Measurements from ENCODE around the gene BRINP3. TPM values are rescaled to one million over a fixed set of nuclear protein-coding genes. Genes with fewer than 3 reads are reported as not detected.
"Not testable (repeated sequence)": the region's sequence is repeated elsewhere in the genome, so short reads cannot be mapped to it uniquely, and the experiment has no call there.

BRINP3 gene
- total RNA-seq, 1 experiment from 2014 or later, result not detected

DNA sequence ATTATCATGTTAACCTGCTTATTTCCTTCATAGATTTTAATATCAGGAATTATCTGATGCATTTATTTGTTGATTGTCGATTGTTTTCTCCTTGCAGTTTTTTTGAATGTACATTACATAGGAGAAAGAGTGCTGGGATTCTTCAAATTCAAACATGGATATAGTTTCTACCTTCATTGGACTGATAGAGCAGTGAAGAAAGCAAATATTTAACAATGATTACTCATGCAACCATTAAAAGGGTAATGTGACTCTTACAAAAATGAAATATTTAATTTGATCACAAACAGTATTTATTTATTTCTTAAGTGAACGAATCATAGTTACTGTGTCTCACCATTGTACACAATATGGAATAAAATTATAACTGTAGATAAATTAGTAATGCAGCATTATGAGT, 350.9 kb downstream of the BRINP3 start:
- no TSS peak for BruUV-seq (replicated peaks)
- DNase-seq (ENCODE audit: low spot score), result no peak
- POLR2A ChIA-PET (ENCODE audit: low non-redundant PET), result no interaction called here
- Histone ChIP-seq H3K9me3 (ENCODE audit: low read depth, low read length, poor library complexity, severe bottlenecking) (no peaks in the 10 kb centered on the region), H3K4me1 (ENCODE audit: insufficient read depth, low read length, poor library complexity, severe bottlenecking) (no peaks in the 10 kb centered on the region), H3K36me3 (ENCODE audit: insufficient read depth, low read length, poor library complexity, severe bottlenecking) (no peaks in the 10 kb centered on the region), H3K27me3 (replicated peaks; ENCODE audit: insufficient read depth, low read depth, low read length, poor library complexity) (no peaks in the 10 kb centered on the region), H3K27ac (ENCODE audit: low read depth, low read length, poor library complexity, severe bottlenecking) (no peak overlapping the region), H3K4me3 (ENCODE audit: low read depth, low read length, poor library complexity, severe bottlenecking) (no peak overlapping the region)
- intact Hi-C loops (cut with micrococcal nuclease; ENCODE audit: unreplicated experiment), result no loop called here
- CTCF ChIA-PET, result no interaction called here
- no peak for TF ChIP-seq EZH2 (IDR thresholded peaks at IDR 0.05; ENCODE audit: borderline replicate concordance, low read depth, low read length, poor library complexity, severe bottlenecking)
- TF ChIP-seq CTCF (conservative IDR thresholded peaks at IDR 0.05; ENCODE audit: low read depth, low read length), result no peak

- H3K27ac ChIP-seq (ENCODE audit: low read depth, low read length, poor library complexity, severe bottlenecking), result no peak overlapping the region
- TF ChIP-seq EZH2 (IDR thresholded peaks at IDR 0.05; ENCODE audit: borderline replicate concordance, low read depth, low read length, poor library complexity, severe bottlenecking) (no peak), CTCF (conservative IDR thresholded peaks at IDR 0.05; ENCODE audit: low read depth, low read length) (no peak)
- CTCF ChIA-PET, result no interaction called here
- BruUV-seq (replicated peaks), result no TSS peak
- POLR2A ChIA-PET (ENCODE audit: low non-redundant PET), result no interaction called here
- no peaks in the 10 kb centered on the region for H3K4me1 ChIP-seq (ENCODE audit: insufficient read depth, low read length, poor library complexity, severe bottlenecking)
- no peak for DNase-seq (ENCODE audit: low spot score)
- no peaks in the 10 kb centered on the region for H3K36me3 ChIP-seq (ENCODE audit: insufficient read depth, low read length, poor library complexity, severe bottlenecking)
- no peaks in the 10 kb centered on the region for H3K9me3 ChIP-seq (ENCODE audit: low read depth, low read length, poor library complexity, severe bottlenecking)
- intact Hi-C loops (cut with micrococcal nuclease; ENCODE audit: unreplicated experiment), result no loop called here
- no peak overlapping the region for H3K4me3 ChIP-seq (ENCODE audit: low read depth, low read length, poor library complexity, severe bottlenecking)
- no peaks in the 10 kb centered on the region for H3K27me3 ChIP-seq (replicated peaks; ENCODE audit: insufficient read depth, low read depth, low read length, poor library complexity)
Observed at GRCh38 chr1:190124068-190124467, 353.6 kb downstream of the BRINP3 start.

DNA sequence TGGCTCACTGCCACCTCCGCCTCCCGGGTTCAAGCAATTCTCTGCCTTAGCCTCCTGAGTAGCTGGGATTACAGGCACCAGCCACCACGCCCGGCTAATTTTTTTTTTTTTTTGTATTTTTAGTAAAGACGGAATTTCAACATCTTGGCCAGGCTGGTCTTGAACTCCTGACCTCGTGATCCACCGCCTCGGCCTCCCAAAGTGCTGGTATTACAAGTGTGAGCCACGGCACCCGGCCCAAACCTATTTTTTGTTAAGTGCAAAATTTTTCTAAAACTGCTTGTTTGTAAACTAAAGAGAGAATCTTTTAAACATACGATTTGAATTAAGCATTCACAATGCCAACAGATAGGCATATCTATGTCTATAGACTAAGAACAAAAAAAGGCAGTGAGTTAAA, 357.1 kb downstream of the BRINP3 start:
- intact Hi-C loops (cut with micrococcal nuclease; ENCODE audit: unreplicated experiment); H3K4me1 ChIP-seq (ENCODE audit: insufficient read depth, low read length, poor library complexity, severe bottlenecking); H3K36me3 ChIP-seq (ENCODE audit: insufficient read depth, low read length, poor library complexity, severe bottlenecking); DNase-seq (ENCODE audit: low spot score); H3K4me3 ChIP-seq (ENCODE audit: low read depth, low read length, poor library complexity, severe bottlenecking); POLR2A ChIA-PET (ENCODE audit: low non-redundant PET); H3K9me3 ChIP-seq (ENCODE audit: low read depth, low read length, poor library complexity, severe bottlenecking); BruUV-seq (replicated peaks); H3K27me3 ChIP-seq (replicated peaks; ENCODE audit: insufficient read depth, low read depth, low read length, poor library complexity); CTCF ChIA-PET; H3K27ac ChIP-seq (ENCODE audit: low read depth, low read length, poor library complexity, severe bottlenecking): not testable (repeated sequence)

DNA sequence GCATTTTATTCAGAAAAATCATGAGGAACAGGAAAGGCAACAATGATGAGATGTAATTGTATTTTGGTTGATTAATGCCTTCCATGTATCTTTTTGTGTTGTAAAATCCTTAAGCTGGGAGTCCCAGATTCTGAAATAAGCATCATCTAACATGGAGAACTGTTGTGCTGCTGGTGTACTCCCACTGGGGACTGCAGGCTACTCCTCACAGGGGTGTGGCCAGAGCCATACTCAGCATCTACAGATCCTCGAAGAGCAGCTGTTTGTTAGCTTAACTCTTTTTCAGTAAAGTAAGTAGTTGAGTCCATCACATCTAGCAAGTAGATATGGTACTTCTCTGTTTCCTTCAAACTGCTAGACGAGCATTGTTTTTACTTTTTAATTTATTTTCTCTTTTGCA, 358.0 kb downstream of the BRINP3 start:
- H3K9me3 ChIP-seq (ENCODE audit: low read depth, low read length, poor library complexity, severe bottlenecking), result no peaks in the 10 kb centered on the region
- H3K27ac ChIP-seq (ENCODE audit: low read depth, low read length, poor library complexity, severe bottlenecking), result no peak overlapping the region
- DNase-seq (ENCODE audit: low spot score), result no peak
- H3K36me3 ChIP-seq (ENCODE audit: insufficient read depth, low read length, poor library complexity, severe bottlenecking), result no peaks in the 10 kb centered on the region
- H3K27me3 ChIP-seq (replicated peaks; ENCODE audit: insufficient read depth, low read depth, low read length, poor library complexity), result no peaks in the 10 kb centered on the region
- TF ChIP-seq EZH2 (IDR thresholded peaks at IDR 0.05; ENCODE audit: borderline replicate concordance, low read depth, low read length, poor library complexity, severe bottlenecking), result no peak
- TF ChIP-seq CTCF (conservative IDR thresholded peaks at IDR 0.05; ENCODE audit: low read depth, low read length), result no peak
- intact Hi-C loops (cut with micrococcal nuclease; ENCODE audit: unreplicated experiment), result no loop called here
- no peak overlapping the region for H3K4me3 ChIP-seq (ENCODE audit: low read depth, low read length, poor library complexity, severe bottlenecking)
- CTCF ChIA-PET, result no interaction called here
- no TSS peak for BruUV-seq (replicated peaks)
- POLR2A ChIA-PET (ENCODE audit: low non-redundant PET), result no interaction called here
- no peaks in the 10 kb centered on the region for H3K4me1 ChIP-seq (ENCODE audit: insufficient read depth, low read length, poor library complexity, severe bottlenecking)
